Stimulated activated CD8-positive, alpha-beta memory T cell treated with anti-CD3 and anti-CD28 coated beads, Interleukin-15, amount 100 ng/mL, for 4 hours (primary cell): ENCODE data around the gene SGF29.
"Not testable (repeated sequence)": the region's sequence is repeated elsewhere in the genome, so short reads cannot be mapped to it uniquely, and the experiment has no call there.

Experiments used
- DNase-seq, 2 donors: peaks; one replicate each; pipeline ENCODE4 v3.0.0-alpha.2; 2020; ENCODE audit warnings: low read depth in 2 of 2

The SGF29 gene

GRCh38 chr16:28596115-28596630, 42.5 kb downstream of the SGF29 start:
- no peak for DNase-seq

- DNase-seq, result no peak
Measured at GRCh38 chr16:28596840-28597691, 43.3 kb downstream of the SGF29 start, which contains the start of gene SULT1A2. TSS of gene SULT1A2 (minus strand) at chr16:28597050. CDS start at chr16:28595930, 1,120 bp downstream.

- DNase-seq, result no peak
Measured at GRCh38 chr16:28597692-28598261, 44.1 kb downstream of the SGF29 start.

- not testable (repeated sequence) for DNase-seq
Measured at GRCh38 chr16:28599377-28600285, 45.9 kb downstream of the SGF29 start.

- DNase-seq, result not testable (repeated sequence)
Measured at GRCh38 chr16:28600965-28601364, 47.2 kb downstream of the SGF29 start.

GRCh38 chr16:28601589-28601988, 47.9 kb downstream of the SGF29 start:
- DNase-seq, result not testable (repeated sequence)

- not testable (repeated sequence) for DNase-seq
Measured at GRCh38 chr16:28602062-28602461, 48.3 kb downstream of the SGF29 start.

GRCh38 chr16:28602529-28602928, 48.8 kb downstream of the SGF29 start:
- DNase-seq, result no peak

GRCh38 chr16:28603381-28604185, 49.9 kb downstream of the SGF29 start:
- no peak for DNase-seq

GRCh38 chr16:28604186-28604565, 50.5 kb downstream of the SGF29 start:
- DNase-seq, result no peak

- no peak for DNase-seq
Measured at GRCh38 chr16:28606291-28607115, 52.8 kb downstream of the SGF29 start.

- DNase-seq, result no peak
Measured at GRCh38 chr16:28607116-28607623, 53.5 kb downstream of the SGF29 start.

GRCh38 chr16:28607681-28608495, 54.2 kb downstream of the SGF29 start:
- not testable (repeated sequence) for DNase-seq

- DNase-seq, result not testable (repeated sequence)
Measured at GRCh38 chr16:28608496-28608808, 54.7 kb downstream of the SGF29 start.

- not testable (repeated sequence) for DNase-seq
Measured at GRCh38 chr16:28608867-28609596, 55.3 kb downstream of the SGF29 start.

GRCh38 chr16:28609631-28610594, 56.2 kb downstream of the SGF29 start, which contains the start of gene SULT1A1:
TSS of gene SULT1A1 (minus strand) at chr16:28610044. CDS start at chr16:28608855, 1,189 bp downstream.
- no peak for DNase-seq

- no peak for DNase-seq
Measured at GRCh38 chr16:28610595-28611191, 57.0 kb downstream of the SGF29 start.
